ENCODE measurements around the gene SRGAP1.

The SRGAP1 gene

DNA sequence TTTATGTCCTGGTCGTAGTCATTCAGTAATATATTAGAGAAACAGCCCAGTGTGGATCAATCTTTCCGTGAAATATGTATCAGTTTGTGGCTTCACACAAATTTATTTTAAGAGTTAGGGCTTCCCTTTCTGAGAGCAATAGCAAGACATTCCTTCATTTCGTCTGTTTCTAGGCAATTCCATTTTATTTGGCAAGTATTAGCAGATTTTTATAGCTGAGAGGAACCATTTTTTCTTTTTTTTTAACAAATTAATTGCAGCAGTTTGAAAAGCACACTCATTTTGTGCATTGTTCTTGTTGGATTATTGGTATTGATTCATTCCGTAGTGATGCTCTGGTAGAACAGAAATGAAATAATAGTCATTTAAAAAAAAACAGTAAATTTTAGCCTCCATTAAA is 132.9 kb downstream of the SRGAP1 start:
- DNase-seq = no peak

DNA sequence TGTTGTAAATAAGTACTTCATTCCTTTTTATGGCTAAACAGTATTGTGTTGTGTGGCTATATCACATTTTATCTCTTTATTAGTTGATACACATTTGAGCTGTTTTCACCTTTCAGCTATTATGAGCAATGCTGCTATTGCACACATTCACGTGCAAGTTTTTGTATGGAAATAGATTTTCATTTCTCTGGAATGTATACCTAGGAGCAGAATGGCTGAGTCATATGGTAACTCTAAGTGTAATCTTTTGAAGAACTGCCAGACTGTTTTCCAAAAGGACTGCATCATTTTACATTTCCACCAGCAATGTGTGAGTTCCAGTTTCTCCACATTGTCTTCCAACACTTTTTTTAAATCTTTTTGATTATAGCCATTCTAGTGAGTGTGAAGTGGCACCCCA is 134.0 kb downstream of the SRGAP1 start:
- DNase-seq = no peak

DNA sequence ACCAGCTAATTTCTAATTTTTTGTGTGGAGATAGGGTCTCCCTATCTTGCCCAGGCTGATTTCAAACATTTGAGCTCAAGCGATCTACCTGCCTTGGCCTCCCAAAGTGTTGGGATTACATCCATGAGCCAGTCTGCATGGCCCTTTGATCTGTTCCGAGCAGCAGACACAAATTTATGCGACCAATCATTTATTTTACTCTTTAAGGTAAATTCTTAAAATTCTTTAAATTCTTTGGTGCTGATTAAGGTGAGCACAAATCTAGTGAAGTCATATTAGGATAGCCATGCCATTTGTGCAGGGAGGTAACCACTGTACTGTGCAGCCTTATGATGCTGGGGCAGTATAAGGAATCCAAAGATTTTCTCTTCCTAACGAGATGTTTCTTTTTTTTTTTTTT is 135.7 kb downstream of the SRGAP1 start:
- DNase-seq = no peak

DNA sequence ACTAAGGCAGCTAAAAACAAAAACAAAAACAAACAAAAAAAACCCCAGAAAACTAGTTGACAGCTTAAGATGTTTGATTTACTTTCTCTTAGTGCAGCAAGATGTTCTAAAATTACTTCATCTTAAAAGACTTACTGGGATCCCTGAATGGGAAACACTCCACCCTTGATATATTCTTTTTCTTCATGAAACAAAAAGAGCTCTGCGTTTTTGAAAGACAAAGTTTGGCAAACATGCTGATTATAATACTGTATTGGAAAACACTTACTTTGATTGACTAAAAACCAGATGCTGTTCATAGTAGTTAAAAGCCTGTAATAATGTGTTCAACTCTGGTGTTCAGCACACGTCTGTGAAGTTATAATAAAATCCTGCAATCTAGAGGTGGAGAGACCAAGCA is 136.8 kb downstream of the SRGAP1 start:
- no peak for DNase-seq

DNA sequence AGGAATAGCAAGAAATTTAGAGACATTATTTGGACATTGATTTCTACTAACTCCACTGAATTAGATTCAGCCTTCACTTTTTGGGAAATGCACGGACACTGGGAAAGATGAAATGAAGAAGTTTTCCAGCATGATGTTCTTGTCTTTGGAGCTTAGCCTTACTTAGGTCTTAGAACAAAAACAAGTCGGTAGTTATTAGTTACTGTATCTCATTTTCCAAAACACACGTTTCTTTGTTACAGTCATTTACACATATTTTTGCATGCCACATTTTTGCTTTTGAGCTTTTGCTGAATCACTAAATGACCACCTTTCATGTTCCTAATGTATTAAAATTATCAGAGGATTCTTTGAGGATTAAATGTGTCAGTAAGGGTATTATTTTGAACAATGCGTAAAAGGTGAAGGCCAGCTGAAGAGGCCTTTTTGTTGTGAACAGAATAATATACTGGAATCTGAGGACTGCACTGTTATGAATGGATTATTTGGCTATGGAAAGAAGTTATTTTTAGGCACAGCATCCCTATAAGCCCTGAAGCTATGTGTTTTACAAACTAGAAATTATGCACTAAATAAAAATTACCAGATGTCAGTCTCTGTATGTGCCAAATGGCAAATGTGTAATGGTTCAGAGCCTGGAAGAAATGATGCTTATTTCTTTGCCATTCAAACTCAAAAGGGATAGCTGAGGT is 138.2 kb downstream of the SRGAP1 start:
- no peak for DNase-seq

DNA sequence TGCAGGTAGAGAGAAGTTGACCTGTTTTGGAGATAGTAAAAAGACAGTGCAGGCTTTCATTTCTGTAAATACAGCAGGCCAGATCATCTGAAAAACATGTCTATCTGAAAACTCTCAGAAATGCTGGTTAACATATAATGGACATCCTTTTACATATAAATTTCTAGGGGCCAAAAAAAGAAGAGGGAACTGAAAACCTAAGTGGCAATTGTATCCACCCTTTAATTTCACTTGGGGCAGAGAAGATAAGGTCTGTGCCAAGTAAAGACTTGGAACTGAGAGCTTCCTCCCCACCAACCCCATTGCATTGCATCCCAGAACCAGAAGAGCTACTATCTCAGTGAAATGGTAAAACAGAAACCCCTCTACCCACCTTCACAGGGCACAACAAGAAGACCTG is 141.0 kb downstream of the SRGAP1 start:
- DNase-seq = no peak

DNA sequence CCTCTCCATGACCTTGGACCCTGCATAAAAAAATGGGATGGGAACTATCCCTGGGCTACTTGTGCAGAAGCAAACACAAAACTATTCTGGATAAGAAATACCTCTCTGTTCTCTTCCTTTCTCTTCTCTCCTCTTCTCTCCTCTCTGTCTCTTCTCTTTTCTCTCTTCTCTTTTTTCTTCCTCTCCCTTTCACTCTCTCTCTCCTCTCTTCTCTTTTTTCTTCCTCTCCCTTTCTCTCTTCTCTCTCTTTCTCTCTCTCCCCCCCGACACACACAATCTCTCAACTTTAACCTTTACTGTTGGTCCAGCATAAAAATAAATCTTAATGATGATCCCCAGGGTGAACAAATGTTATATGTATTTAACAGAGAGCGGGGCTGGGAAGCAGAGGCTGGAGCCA is 141.4 kb downstream of the SRGAP1 start:
- DNase-seq = no peak

DNA sequence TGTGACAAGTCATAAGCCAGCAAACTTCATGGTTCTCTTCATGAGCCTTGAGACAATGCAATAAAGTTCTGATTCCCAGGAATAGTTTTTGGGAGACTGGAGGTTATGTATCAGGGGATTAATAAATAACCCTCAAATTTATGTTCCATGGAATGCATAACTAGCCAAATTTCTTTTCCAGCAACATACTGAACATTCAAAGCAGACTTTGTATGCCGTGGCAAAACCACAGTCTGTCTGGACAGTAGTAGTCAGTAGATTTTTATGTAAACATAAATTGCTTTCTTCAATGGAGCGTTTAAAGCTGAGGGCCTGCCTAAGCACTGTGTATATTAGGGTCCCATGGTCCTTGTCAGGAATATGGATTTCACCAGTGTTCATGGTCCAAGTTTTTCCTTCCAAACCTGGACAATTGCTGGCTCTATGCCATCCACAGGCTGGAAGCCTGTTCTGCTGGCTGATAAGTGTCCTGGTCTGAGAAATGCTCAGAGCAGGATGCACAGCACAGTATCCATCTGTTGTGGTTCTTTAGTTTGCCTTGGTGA is 144.9 kb downstream of the SRGAP1 start:
- DNase-seq = no peak

DNA sequence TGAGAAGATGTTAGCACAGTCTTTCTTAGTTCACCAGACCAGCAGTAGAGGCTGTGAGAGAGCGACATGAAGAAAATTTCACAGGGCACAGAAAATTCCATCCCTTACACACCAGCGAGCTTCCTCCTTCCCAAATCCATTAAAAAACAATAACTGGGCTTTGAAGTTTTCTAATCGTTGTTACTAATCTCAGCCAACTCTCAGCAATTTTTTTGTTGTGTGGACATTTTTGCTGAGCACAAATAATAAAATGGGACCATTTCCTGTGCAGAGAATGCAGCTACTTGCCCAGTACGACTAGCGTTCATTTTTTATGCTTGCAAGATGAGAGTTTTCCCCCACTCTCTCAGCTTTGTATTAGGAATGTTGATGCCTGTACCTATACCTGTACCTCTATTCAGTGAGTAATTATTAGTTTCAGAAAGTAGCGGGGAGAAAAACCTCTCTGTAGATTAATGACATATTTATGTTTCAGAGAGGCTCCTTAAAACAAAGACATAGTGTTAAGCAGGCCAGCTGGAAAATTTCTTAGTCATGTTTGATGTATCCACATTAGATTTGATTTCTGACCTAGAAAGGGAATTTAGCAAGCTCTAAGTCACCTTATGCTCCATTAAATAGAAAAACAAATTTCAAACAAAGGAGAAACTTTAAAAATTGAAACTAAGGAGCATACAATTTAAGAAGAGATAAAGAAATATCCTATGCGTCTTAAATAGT is 146.5 kb downstream of the SRGAP1 start:
- DNase-seq = no peak

DNA sequence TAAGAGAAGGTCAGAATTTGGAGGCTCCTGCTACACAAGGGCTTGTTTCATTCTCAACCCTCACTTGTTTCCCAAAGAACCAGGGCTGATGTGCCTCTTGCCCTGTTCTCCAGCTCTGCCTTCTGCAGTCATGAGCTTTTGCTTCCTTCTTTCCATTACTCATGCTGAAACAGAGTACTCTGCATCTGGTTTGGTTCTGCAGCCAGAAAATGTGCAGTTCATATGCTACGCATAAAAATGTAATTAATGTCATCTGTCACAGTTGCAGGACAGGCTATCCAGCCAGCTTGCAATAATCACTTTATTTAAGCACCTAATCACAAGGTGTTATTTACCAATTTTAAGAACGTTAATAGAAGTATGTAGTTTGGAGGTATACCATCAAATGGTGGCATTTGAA is 150.2 kb downstream of the SRGAP1 start:
- DNase-seq = no peak

DNA sequence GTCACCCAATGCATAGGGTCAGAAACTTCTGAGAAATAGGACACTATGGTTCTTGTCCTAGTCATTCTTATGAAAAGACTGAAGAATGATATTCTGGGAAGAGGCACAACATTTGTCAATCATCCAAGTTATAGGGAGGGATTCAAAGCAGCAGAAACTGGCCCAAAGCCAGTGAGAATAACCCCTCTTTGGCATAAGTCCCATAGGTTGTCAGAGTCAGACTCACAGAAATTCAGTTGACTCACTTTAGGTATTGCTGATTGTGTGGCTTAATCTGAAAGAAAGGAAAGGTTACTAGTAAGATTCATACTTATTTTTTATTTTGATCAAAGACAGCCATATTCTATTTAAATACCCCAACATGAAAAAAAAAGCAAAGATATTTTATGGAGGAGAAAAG is 151.0 kb downstream of the SRGAP1 start:
- DNase-seq = no peak

DNA sequence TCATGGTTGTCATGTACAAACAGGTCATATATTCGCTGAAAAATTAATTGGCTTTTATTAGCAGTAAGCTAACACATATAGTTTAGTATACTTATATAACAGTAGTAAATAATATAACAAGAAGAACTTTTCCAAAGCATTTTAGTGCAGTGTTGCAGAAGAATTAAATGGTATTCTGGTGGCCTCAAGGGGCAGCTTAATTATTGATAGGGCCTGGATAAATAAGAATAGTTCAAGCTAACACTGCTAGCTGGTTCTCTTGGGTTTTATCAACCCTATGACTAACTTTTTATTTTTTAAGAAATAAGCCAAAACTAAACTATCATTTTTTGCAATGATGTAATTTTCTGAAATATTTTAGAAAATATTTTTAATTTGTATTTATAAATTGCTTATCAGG is 152.1 kb downstream of the SRGAP1 start:
- DNase-seq = no peak

DNA sequence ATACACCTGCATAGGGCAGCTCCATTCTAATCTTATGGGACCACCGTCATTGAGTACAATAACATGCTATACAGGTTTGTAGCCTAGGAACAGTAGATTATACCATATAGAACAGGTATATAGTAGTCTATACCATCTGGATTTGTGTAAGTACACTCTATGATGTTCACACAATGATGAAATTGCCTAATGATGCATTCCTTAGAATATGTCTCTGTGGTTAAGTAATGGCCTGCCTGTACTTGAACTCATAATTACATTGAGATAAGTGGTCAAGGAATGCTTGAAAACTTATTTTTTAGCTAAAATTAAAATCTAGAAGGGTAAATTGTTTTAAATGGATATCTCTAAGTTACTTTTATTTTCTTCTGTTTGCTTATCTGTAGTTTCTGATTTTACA is 152.7 kb downstream of the SRGAP1 start:
- no peak for DNase-seq

DNA sequence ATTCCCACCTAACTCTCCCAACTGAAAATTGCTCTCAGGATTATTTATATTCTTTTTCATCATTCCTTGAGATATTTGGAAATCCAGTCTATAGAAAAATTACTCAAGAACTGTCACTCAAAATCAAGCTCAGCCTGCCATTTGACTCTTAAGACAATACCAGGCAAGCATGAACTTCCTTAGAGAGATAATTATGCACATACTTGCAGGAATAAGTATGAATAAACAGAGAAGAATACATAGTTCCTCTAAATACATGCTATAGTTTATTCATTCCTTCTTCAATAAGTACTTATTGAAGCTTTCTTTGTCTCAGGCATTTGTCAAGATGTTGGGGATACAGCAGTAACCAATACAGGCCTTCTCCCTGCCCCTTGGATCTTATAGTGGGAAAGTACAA is 154.1 kb downstream of the SRGAP1 start:
- no peak for DNase-seq

DNA sequence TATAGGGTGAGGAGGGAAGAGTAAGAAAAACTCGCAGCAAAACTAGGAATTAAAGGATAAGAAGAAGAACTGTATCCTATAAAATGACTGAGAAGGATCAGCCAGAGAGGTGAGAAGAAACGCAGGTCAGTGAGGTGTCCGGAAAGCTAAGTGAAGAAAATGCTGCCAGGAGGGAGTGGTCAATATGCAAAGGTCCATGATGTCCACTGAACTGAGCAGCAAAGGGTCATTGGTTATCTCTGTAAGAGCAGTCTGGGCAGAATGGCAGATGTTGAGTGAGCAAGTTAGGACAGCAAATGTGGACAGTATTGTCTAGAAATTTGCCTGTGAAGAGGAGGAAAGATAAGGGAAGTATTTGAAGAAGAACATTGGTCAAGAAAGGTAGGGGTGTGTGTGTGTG is 155.4 kb downstream of the SRGAP1 start:
- DNase-seq = no peak

DNA sequence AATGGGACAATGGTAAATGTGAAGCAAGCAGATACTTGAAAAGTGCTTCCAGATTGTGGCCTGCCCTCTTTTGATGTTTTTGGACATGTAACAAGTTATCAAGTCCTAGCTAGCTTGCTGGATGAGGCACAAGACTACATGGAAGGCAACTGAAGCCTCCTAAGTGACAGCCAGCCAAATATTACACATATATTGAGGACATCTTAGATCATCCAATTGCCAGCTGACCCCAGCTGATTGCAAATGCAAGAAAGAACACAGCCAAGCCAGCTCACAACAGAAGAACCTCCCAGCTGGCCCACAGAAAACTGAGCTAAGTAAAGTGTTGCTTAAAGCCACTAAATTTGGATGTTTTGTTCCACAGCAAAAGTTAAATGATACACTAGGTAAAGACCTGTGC is 156.9 kb downstream of the SRGAP1 start:
- no peak for DNase-seq

DNA sequence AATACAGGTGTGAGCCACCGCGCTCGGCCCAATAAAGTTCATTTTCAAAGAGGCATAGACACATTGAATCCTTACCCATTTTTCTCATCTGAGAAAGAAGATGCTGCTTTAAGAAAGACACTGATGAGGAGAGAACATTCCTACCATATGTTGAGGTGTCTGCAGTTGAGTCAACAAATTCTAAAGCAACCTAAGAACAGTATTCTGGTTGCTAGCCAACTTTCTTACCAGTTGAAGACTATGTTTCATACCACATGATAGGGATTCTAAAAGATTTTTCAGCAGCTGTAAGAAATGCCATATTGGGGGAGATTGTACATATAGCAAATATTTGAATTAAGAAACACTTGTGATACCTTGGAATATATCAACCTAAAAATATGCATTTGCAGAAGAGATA is 160.1 kb downstream of the SRGAP1 start:
- no peak for DNase-seq

DNA sequence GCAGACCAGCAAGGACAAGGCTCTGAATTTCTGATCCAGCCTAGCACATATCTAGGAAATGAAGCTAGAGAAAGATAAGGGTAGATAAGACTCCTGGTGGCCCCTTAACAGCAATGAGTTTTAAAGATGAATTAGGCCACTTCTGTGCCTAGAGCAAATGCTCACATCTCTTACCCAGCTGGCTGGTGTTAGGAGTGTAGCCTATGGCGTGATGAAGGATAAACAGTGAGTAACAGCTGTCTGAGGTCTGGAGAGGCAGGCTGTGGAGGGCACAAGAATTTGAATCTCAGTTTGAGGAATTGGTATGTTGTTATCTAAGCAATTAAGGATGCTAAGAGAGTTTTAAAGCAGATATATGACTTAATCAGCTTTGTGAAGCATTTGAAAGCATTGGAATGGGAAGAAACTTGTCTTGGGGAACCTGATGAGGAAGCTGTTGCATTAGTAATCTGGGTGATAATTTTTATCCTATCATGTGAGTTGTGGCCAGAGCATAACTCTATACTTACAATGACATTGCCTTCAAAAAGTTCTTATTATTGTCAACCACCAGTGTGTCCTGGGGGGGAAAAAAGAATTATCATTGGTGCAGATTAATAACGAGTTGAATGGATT is 161.8 kb downstream of the SRGAP1 start:
- no peak for DNase-seq

DNA sequence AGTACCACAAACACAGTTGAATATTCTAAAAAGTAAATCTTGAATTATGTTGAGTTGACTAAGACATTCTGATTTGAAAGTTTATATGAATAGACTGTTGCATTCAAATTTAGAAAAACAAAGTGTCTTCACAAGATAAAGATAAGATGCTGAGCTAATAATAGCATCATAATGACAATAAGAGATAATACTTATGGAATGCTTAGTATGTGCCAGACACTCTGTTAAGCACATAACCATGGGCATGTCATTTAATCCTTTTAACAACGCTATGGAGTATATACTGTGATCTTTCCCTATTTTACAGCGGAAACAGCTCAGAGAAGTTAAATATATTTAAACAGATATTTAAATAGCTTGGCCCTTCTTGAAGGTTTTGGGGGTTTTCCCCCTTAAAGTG is 163.4 kb downstream of the SRGAP1 start:
- DNase-seq = no peak

DNA sequence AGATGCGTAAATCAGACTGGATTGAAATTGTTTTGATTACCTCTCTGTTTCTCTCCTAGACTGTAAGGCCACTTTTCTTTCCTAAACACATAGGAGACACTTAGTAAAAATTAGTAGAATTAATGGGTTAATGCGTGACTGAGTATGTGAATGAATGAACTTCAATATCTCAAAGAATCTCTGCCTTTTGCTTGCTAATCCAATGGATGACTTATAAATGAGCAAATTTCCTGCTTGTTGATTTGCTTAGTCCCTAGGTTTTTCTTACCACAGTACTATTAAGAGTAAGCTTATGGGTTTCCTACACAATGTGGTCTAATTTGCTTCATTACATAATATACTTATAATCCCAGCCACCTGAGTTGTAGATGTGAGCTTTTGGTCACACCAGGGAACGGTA is 164.1 kb downstream of the SRGAP1 start:
- no peak for DNase-seq

DNA sequence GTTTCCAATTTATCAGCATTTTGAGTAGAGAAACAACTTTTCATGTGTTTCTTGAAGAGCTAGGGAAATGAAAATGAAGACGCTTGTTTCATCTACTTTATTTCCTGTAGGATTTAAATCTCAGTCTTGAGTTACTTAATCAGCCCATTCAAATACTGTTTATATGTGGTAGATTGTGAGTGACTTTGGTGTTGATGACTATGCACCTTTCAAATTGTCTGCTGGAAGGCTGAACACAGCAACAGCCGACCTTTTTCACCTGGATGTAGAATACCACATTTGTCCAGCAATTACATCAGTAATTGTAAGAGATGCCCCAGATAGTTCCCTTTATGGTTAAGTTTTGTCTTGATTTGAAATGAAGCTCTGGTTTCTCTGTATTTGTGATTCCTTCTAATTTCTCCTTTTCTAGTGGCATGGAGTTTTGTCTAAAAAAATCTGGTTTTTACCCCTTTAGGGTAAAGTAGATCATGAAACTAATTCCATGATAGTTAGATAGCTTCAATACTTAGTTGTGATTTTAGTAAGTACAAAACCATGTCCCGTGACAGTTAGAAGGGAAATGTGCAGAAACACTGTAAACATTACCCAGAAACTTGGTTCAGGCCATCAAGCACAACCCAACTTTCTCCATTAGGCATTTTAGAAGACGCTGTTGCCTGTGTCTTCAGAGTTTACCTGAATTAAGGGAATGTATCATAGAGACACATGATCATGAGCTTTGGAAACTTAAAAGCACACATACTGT is 165.0 kb downstream of the SRGAP1 start:
- no peak for DNase-seq

DNA sequence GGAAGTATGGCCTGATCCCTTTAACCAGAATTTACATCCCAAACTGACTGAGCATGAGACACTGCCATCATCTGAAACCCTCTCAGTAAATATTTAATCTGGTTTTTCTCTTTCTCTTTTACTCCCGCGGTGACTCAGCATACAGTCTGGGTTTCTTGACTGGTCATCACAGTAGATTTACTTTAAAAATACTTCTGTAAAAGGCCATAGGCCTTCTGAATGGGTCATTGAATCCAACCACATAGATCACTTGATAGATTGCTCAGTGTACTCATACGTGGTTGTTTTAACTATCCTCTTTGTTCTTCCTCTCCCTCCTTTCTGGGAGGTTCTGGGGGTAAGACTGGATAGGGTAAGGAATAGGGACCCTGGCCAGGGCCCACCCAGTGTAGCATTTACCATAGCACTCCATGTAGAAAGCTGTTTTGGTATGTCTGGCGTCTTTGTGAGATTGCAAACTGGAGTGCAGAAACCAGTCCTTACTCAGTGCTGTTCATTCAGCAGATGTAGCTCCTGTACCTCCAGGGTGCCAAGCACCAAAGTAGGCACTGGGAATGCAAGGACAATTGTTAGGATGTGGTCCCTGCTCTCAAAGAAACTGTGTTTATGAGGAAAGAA is 165.7 kb downstream of the SRGAP1 start:
- no peak for DNase-seq

DNA sequence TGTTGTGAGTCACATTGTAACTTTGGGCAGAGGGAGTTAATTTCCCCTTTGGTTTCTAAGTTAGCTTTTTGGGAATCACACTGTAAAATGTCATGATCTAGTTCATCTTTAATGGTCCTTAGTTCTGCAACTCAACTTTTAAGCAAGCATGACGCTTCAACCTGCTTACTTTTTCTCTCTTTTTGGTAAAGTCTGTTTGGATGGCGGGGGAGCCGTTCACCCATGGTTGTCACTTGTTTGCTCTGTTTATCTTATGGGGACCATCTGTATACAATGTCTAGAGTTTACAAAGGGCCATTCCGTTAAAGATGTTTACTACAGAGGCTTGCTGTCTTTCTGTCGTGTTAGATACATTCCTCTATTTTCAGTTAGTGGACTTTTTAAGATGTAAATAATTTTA is 172.0 kb downstream of the SRGAP1 start:
- no peak for DNase-seq
